HG03097 (cell line): ENCODE results near the gene COL7A1.

Experiments
- ATAC-seq: cut with Tn5 transposase; IDR thresholded peaks from one replicate; pipeline ENCODE4 v1.9.1; 2021; ENCODE audit not compliant: unreplicated experiment, low FRiP score

Gene COL7A1

GRCh38 chr3:48619541-48620524, 24.7 kb upstream of the COL7A1 start:
- no peak for ATAC-seq

GRCh38 chr3:48617559-48617958, 22.4 kb upstream of the COL7A1 start:
- no peak for ATAC-seq

GRCh38 chr3:48614044-48614443, 18.9 kb upstream of the COL7A1 start:
- no peak for ATAC-seq

GRCh38 chr3:48612309-48612708, 17.2 kb upstream of the COL7A1 start:
- no peak for ATAC-seq

- peak; percentile 95 for ATAC-seq
These were observed 14.2 kb upstream of the COL7A1 start, which contains the start of gene UQCRC1 for GRCh38 chr3:48609088-48610005. Gene UQCRC1 (minus strand): TSS chr3:48609646. CDS start chr3:48609620, 26 bp downstream.

- no peak for ATAC-seq
These were observed 12.4 kb upstream of the COL7A1 start for GRCh38 chr3:48607519-48607918.

- ATAC-seq: no peak
These were observed 6.5 kb upstream of the COL7A1 start for GRCh38 chr3:48601622-48601994.

GRCh38 chr3:48600711-48601621, 5.8 kb upstream of the COL7A1 start:
- no peak for ATAC-seq

GRCh38 chr3:48599509-48600285, 4.6 kb upstream of the COL7A1 start:
- ATAC-seq: no peak

GRCh38 chr3:48599077-48599501, 4.0 kb upstream of the COL7A1 start:
- ATAC-seq: no peak

GRCh38 chr3:48598323-48599076, 3.4 kb upstream of the COL7A1 start:
- no peak for ATAC-seq

- no peak for ATAC-seq
These were observed 2.3 kb upstream of the COL7A1 start for GRCh38 chr3:48597408-48597800.

GRCh38 chr3:48596676-48597407, 1.7 kb upstream of the COL7A1 start:
- no peak for ATAC-seq

- ATAC-seq: no peak
These were observed 1.0 kb upstream of the COL7A1 start for GRCh38 chr3:48596157-48596556.

GRCh38 chr3:48595526-48596121, 495 bp upstream of the COL7A1 start:
- no peak for ATAC-seq

GRCh38 chr3:48594417-48595049, 596 bp downstream of the COL7A1 start:
- no peak for ATAC-seq

GRCh38 chr3:48593337-48593736, 1.8 kb downstream of the COL7A1 start:
- ATAC-seq: no peak
